ENCODE data around the gene NRTN.

DNA sequence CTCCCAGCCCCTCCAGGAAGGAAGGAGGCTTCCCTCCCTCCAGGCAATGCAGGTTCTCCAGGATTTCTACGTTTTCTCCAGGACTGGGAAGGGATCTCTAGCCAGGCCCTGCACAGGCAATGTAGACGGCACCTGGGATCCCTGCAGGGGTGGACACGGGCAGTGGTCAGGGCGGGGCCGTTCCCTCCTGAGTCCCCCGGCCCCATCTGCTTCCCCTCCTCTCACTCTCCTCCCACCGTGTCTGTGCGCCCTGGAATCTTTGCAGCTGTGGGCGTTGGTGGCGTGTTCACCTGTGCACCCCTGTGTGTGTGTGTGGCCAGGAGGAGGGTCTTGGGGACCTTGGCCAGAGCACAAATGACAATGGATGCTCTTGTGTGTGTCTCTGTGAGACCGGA is 10.0 kb downstream of the NRTN start:
- TF ChIP-seq, protein P1, sequence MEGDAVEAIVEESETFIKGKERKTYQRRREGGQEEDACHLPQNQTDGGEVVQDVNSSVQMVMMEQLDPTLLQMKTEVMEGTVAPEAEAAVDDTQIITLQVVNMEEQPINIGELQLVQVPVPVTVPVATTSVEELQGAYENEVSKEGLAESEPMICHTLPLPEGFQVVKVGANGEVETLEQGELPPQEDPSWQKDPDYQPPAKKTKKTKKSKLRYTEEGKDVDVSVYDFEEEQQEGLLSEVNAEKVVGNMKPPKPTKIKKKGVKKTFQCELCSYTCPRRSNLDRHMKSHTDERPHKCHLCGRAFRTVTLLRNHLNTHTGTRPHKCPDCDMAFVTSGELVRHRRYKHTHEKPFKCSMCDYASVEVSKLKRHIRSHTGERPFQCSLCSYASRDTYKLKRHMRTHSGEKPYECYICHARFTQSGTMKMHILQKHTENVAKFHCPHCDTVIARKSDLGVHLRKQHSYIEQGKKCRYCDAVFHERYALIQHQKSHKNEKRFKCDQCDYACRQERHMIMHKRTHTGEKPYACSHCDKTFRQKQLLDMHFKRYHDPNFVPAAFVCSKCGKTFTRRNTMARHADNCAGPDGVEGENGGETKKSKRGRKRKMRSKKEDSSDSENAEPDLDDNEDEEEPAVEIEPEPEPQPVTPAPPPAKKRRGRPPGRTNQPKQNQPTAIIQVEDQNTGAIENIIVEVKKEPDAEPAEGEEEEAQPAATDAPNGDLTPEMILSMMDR (IDR thresholded peaks at IDR 0.05; ENCODE audit: extremely low read depth in 1 of 2, insufficient read depth in 1 of 2, low read depth in 1 of 2, low read length in 2 of 2): no peak
- no peak for TF ChIP-seq EZH2 (IDR thresholded peaks at IDR 0.05; ENCODE audit: borderline replicate concordance, low read depth, low read length, severe bottlenecking)
- TF ChIP-seq MYC (IDR thresholded peaks at IDR 0.05; ENCODE audit: low read depth, low read length): no peak
- TF ChIP-seq, protein P2, sequence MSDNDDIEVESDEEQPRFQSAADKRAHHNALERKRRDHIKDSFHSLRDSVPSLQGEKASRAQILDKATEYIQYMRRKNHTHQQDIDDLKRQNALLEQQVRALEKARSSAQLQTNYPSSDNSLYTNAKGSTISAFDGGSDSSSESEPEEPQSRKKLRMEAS (IDR thresholded peaks at IDR 0.05; ENCODE audit: insufficient read depth, insufficient read length): no peak
- TF ChIP-seq GATA2 (IDR thresholded peaks at IDR 0.05; ENCODE audit: insufficient read depth, insufficient read length, low read depth, low read length): no peak
- TF ChIP-seq POLR2A (IDR thresholded peaks at IDR 0.05; ENCODE audit: low read depth, low read length): no peak
- no peak for TF ChIP-seq JUN (IDR thresholded peaks at IDR 0.05; ENCODE audit: borderline replicate concordance, insufficient read depth, insufficient read length, low read depth)
- TF ChIP-seq POLR2AphosphoS5 (IDR thresholded peaks at IDR 0.05; ENCODE audit: insufficient read depth, low read depth, low read length): no peak
- TF ChIP-seq FOS (IDR thresholded peaks at IDR 0.05; ENCODE audit: borderline replicate concordance, insufficient read depth, low read length): no peak

Data from endothelial cell of umbilical vein (primary cell).